Superior temporal gyrus (tissue), 1 donor: ENCODE measurements around the gene ANP32E.
"Not testable (repeated sequence)": the region's sequence is repeated elsewhere in the genome, so short reads cannot be mapped to it uniquely, and the experiment has no call there.

Experiments
- DNase-seq: peaks from one replicate; pipeline ENCODE4 v3.0.0-alpha.2; 2016; ENCODE audit errors: extremely low spot score

ANP32E gene

GRCh38 chr1:150214099-150214756 is 21.7 kb downstream of the ANP32E start:
- not testable (repeated sequence) for DNase-seq

- DNase-seq, result peak; percentile 98
These were observed 22.5 kb downstream of the ANP32E start for GRCh38 chr1:150213170-150214098.

DNA sequence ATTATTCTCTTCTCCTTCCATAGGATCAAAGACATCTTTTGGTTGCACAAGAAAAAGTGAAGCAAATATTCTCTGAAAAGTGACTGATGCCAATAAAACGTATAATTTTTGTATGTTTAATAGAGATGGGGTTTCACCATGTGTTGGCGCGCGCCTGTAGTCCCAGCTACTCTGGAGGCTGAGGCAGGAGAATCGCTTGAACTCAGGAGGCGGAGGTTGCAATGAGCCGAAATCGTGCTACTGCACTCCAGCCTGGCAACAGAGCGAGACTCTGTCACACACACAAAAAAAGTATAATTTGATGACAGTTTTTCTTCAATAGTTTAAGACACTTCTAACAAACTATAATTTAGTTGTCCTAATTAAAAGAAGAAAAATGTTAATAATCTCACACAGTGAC is 23.8 kb downstream of the ANP32E start:
- no peak for DNase-seq

DNA sequence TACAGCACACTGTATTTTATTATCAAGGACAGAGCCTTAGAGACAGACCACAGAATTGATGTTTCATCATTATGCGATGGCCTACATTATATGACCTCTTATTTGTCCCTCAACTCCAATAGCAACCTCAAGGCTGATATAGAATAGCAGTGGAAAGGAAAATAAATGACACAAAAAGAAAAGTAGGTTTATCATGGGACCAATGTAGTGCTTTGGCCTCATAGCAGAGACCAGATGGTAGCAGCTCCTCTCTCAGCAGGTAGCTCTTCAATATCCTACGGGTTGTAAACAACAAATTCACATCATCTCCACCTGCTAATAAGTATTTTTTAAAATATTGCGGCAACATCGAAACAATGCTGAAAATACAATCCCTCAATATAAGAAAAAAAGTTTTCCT is 25.2 kb downstream of the ANP32E start:
- DNase-seq, result no peak

GRCh38 chr1:150210091-150210490 is 25.8 kb downstream of the ANP32E start:
- no peak for DNase-seq

DNA sequence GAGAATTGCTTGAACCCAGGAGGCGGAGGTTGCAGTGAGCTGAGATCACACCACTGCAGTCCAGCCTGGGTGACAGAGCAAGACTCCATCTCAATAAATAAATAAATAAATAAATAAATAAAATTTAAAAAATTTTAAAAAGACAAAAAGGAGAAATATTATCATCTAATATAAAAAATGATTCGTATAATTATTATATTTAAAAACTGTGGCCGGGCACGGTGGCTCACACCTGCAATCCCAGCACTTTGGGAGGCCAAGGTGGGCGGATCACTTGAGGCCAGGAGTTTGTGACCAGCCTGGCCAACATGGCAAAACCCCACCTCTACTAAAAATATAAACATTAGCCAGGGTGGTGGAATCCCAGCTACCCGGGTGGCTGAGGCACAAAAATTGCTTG is 27.5 kb downstream of the ANP32E start:
- not testable (repeated sequence) for DNase-seq

DNA sequence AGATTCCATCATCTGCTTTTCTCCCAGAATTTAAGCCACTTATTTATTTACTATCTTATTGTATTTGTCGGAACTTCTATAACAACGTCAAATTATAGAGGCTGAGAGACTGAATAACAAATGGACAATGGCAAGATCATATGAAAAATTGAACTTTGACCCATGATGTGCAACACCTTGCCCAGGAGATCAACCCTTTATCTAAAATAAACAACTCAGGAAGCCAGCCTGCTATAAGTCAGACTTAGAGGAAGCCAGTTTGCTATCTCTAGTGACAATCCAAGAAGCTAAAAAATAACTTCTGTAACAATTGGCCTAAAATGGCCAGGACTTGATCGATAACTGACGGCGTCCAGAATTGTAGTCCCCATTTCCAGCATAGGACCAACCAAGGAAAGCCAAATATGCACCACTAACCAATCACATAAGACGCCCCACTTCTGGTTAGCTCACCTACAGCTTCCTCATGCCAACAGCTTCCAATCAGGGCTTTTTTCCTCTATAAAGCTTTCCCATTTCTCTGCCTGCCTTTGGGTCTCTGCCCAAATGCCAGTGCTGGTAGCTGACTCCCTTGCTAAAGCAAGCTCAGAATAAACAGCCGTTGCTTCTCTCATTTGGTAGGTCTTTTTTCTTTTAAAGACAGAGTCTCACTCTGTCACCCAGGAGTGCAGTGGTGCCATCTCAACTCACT is 28.5 kb downstream of the ANP32E start:
- DNase-seq, result no peak

DNA sequence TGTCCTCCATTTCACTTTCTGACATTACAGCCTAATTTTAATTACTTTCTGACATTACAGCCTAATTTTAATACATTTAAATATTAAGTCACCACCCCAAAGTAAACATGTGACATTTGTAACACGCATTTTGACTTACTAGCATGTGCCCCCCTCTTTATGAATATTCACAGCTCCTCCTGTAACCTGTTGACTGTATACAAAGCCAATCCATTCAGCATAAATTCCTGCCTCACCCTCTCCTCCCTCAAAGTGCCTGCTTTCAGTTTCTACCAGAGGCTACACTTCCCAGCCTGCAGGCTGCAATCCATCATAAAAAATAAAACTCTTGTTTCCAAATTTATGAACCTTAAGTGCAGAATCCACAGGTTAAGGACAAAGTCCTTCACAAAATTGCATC is 39.5 kb downstream of the ANP32E start:
- DNase-seq, result no peak

- no peak for DNase-seq
These were observed 41.4 kb downstream of the ANP32E start for GRCh38 chr1:150194381-150195031.

- no peak for DNase-seq
These were observed 43.9 kb downstream of the ANP32E start for GRCh38 chr1:150192012-150192411.

- no peak for DNase-seq
These were observed 48.4 kb downstream of the ANP32E start for GRCh38 chr1:150187560-150187931.

DNA sequence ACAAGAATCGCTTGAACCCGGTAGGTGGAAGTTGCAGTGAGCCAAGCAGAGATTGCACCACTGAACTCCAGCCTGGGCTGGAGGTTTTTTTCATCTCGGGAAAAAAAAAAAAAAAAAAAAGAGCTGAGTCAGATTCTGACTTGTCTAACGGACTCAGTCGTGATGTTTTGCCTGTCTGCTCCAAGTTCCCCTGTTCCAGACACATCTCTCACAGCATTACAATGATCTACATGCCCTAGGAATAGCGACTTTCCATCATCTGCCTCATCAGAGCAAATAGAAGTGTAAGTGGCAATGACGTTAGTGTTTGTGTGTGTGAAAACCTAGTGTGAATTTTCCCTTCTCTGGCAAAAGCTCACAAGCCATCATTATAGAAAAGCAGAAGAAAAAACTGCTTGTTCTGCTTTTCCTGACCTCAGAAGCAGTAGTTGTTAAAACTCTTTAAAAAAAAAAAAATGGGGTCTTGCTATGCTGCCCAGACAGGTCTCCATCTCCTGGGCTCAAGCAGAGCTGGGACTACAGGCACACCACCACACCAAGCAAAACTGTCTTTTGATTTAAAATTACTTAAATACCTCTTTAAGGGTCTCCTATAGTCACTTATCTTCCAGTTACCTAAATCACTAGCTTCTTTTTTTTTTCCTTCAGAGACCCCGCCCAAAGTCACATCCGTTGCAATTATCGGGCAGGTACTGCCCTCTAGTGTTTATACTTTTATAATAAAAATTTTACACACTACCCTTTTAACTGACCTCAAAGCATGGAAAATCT is 48.9 kb downstream of the ANP32E start:
- peak; percentile 79 for DNase-seq

GRCh38 chr1:150186438-150186788 is 49.5 kb downstream of the ANP32E start:
- DNase-seq, result not testable (repeated sequence)

GRCh38 chr1:150185481-150185880 is 50.4 kb downstream of the ANP32E start:
- no peak for DNase-seq

- DNase-seq, result no peak
These were observed 52.9 kb downstream of the ANP32E start for GRCh38 chr1:150183061-150183460.

DNA sequence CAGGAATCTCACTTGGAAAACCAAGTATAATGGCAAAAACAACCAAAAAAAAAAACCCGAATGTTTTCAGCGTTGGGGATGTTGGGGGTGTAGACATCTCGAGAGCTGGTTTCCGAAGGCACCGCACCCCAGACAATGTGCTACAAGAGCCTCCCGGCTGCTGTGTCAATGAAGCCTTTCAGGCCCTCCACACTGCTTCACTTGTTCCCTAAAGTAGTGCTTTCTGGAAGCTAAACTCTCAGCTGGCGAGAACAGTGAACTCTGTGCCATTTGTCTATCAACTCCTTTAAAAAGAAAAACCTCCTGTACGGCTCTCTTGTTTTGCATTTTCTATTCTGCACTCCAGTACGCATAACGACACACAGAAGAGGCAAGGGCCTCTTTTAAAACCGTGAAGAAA is 53.7 kb downstream of the ANP32E start:
- DNase-seq, result peak; percentile 83

DNA sequence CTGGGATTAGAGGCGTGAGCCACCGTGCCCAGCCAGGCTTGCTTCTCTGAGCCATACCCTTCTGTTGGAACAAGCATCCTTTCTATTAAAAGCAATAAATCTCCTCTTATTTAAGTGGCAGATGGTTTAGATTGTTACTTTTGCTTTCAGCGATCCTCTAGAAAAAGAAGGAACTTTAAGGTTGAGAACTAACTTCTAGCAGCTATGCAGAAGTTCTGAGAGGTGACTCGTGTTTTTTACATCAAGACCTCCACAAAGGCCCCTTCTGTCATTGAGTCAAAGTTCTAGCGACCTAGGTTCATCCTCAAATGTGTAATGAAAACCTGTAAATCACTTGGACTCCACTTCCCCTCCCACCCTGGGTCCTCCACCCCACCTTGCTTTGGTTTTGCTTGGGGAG is 55.4 kb downstream of the ANP32E start:
- DNase-seq, result no peak

DNA sequence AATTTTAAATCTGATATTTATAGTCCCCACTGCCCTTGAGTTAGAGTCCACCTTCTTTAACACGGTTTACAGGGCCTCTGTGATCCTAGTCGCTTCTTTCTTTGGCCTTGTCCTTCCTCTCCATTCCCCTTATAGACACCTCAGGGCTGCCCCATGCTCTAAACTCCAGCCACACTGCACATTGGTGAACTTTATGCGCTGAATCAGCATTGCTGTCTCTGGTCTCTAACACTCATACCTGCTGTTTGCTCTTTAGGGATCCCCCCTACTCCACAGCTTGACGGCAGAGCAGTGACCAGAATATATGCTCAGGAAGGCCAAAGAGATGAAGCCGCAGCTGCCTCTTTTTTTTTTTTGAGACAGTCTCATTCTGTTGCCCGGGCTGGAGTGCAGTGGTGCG is 56.0 kb downstream of the ANP32E start:
- DNase-seq, result no peak

DNA sequence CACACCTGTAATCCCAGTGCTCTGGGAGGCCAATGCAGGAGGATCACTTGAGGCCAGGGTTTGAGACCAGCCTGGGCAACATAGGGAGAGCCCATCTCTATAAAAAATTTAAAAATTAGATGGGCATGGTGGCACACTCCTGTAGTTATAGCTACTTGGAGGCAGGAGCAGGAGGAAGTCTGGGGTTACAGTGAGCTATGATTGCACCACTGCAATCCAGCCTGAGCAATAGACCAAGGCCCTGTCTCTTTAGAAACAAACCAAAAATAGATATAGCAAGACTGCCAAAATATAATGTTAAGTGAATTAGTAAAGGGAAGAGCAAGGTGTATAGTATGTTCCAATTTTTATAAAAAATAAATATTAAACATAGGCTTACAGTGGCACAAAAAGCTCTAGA is 57.4 kb downstream of the ANP32E start:
- no peak for DNase-seq

GRCh38 chr1:150176593-150176992 is 59.3 kb downstream of the ANP32E start:
- peak; percentile 16 for DNase-seq

GRCh38 chr1:150173141-150173585 is 62.7 kb downstream of the ANP32E start:
- no peak for DNase-seq
